HG02884 (cell line): ENCODE measurements around the gene GSE1.

ENCODE experiments used
- ATAC-seq: cut with Tn5 transposase; IDR thresholded peaks from one replicate; pipeline ENCODE4 v1.9.1; 2021; ENCODE audit warnings: mild to moderate bottlenecking, moderate library complexity; ENCODE audit not compliant: unreplicated experiment

The GSE1 gene

GRCh38 chr16:85605051-85605911 is 7.8 kb upstream of the GSE1 start:
- ATAC-seq: no peak

GRCh38 chr16:85605912-85606841 is 6.9 kb upstream of the GSE1 start:
- ATAC-seq: no peak

- ATAC-seq: no peak
Observed at GRCh38 chr16:85606904-85607303, 6.2 kb upstream of the GSE1 start.

- no peak for ATAC-seq
Observed at GRCh38 chr16:85607321-85607765, 5.8 kb upstream of the GSE1 start.

DNA sequence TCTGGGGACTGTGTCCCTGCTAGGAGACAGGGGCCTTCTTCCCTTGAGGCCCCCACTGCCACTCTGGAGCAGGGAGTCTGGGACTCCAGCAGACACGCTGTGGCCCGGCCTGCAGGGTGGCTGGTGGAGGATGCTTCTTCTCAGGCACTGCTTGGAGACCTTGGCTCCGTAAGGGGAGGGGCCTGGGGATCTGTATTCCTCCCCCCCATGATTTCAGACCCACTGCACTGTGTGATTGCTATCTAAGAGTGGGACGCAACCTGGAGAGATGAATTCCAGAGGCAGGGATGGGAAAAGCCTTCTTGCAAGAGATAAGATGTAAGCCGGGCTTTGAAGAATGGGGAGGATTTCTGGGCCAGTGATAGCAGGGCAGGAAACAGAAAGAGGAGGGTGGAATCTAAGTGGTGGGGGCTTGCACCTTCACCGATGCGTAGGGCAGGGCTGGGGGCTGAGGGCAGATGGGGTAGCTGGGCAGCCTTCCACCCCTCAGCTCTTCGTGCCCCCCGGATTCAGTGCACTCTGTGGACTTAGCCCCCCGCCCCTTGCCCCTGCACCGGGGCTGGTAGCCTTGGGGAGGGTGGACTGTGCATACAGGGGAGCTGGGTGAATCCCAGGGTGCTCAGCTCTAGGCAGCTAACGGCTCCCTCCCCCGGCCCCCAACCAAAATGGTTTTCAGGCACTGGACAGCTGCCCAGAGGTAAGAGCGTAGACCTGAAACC is 5.2 kb upstream of the GSE1 start:
- ATAC-seq: no peak

DNA sequence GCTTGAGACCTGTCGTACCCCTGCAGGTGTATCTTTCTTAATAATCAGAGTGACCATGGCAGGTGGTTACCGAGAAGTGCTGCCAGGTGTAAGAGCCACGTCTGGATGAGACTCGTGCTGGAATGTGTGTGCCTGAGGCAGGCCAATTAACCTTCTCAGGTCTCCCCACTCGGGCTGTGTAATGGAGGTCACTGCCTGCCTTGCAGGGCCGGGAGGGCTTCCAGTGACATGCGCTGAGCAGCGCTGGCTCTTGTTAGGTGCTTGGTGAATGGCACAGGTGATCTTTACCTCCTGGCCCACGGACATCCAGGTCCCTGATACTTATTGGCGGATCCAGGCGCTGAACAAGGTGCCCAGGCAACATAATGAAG is 4.6 kb upstream of the GSE1 start:
- ATAC-seq: no peak

DNA sequence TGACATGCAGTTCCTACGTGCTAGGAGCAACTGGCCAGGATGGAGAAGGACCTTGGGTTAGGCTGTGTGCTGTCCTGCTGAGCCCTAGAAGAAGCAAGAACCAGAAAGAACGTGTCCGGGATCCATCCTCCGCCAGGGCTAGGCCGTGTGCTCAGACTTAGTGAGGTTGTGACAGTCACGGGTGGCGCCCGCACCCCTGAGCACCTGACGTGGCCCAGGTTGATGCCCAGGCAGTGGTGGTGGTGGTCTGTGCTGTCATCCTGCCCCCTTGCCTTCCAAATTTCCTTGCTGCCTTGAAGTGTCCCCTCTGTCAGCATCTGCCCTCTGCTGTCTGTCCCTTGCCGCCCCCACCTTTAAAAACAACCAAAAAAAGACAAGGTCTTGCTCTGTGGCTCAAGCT is 4.2 kb upstream of the GSE1 start:
- ATAC-seq: no peak

GRCh38 chr16:85609539-85609938 is 3.6 kb upstream of the GSE1 start:
- no peak for ATAC-seq

GRCh38 chr16:85610059-85610445 is 3.1 kb upstream of the GSE1 start:
- no peak for ATAC-seq

DNA sequence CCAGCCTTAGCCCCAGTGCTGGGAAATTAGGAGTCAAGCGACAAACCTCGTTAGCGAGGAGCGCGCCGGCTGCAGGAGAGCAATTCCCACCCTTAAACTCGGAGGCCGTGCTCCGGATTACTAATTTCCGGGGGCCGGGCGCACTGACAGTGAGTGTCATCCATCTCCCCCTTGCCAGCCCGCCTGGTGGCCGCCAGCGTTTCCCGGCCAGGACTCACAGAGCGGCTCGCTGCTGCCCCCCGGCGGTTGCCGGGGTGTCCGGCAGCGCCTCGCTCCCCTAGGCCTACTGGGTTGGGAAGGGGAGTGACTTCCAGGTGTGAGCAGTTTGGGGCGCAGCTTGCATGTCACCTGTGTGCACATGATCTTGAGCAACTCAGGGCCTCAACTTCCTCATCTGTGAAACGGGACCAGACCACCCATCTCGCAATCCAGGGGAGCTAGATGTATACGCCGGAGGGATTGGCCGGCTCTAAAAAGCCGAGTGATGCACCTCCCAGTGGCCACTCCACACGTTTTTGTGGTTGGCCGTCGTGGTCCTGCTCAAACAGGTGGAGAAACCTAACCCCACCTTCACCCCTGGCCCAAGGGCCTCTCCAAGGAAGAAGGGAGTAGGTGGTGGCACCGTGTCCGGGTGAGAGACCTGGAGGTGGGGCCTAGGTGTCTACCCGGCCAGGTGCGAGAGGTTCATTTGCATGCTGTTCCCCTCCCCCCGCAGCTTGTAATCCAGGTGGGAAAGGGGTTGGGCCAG is 2.5 kb upstream of the GSE1 start:
- no peak for ATAC-seq

DNA sequence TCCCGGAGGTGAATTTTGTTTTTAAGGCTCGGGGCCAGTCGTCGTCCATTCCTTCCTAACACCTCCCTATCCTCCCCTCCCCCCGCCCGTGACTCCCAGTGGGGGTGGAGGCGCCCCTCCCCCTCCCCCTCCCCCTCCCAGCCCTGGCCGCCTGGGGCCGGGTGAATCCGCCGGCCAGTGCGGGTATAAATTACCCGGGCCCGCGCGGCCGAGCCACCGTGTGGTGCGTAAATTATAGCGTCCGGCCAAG is 2.0 kb upstream of the GSE1 start:
- ATAC-seq: no peak

GRCh38 chr16:85611444-85612190 is 1.5 kb upstream of the GSE1 start:
- ATAC-seq: no peak

GRCh38 chr16:85612191-85612800 is 826 bp upstream of the GSE1 start:
- no peak for ATAC-seq

DNA sequence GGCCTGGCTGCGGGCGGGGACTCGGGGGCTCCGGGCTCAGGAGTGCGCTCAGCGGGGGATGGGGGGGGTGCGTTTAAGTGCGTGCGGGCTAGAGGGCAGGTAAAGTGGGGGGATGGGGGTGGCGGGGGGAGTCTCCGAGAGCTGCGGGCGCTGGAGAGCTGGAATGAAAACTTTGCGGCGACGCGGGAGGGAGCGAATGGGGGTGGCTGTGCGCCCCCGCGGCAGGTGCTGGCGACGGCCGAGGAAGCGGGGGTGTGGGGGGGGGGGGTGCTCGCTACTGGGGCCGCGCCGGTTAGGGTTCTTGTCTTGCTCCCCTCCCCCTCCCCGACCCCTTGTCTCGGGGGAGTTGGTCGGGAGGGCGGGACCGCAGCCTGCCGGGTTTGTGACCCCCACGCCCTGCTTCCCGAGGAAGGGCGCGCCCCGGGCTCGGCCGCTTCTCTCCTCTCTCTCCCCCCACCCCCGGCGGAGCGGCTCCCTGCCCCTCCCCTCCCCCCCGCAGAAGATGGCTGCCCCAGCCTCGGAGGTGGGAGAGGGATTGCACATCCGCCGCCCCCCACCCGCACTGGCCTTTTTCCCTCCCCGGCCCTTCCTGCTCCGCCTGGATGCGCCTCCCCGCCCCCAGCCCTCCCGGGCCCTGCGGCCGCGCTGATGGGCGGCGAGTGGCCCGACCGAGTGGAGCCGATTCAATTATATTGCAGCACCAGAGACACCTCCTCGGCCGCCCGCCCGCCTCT is 649 bp downstream of the GSE1 start:
- ATAC-seq: no peak

DNA sequence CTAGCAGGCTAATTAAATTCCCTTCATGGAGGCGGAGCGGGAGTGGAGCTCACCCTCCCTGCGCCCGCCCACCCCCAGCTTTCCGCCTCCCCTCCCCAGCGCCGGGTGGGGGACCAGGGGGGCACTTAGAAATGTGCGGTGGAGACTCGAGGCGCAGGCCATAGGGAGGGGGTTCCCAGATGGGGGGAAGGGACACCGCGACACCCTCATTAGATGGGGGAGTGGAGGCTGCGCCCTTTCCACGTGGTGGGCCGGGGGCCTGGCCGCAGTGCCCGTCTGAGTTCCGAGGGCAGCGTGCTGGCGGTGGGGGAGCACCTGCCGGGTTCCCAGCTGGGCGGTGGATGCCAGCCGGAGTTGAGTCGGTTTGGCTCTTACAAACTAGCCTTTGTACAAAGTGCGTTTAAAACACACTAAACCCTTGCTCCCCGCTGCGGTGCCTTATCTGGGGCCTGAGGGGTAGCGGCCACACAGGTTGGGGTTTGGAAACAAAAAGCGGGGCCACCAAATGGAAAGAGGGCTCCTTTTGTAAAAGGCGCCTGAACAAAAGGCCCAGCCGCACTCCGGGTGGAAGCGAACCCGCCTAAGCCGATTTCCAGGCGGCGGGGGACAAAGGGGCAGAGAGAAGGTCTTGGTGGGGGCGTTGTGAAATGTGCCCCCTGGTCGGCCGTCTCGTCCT is 1.4 kb downstream of the GSE1 start:
- no peak for ATAC-seq

DNA sequence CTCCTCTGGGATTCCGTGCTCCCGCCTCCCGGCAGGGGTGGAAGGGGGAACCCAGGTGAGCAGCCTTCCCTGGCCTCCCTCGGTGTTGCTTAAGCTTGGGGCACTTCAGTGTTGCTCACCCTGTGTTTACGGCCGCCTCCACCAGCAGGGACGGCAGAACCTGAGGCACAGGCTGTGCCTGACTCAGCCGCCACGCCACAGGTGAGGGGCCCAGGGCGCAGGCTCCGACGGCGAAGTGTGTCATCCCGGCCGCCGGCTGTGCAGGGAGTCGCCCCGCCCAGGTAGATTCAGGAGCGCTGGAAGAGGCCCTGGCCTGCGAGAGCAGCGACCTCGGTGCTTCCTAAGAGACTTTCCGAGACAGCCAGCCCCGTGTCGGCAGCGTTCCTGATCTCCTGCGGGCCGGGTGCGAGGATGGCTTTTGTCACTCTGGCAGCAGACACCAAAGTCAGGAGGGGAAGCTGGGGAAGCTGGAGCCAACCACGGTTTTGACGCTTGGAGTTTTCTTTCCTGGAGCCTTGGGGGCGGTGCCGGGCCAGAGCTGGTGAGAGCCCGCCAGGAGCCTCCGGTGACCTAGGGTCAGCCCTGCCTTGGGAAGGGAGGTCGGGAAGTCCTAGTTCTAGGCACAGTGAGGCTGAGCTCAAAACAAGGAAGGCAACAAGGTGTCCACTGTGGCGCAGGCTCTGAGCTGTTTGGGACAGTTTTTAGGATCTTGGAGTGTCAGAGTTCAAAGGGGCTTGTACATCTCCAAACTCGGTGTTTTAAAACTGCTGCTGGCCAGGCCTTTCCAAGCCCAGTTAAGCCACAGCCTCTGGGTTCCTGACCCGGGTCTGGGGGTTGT is 2.1 kb downstream of the GSE1 start:
- ATAC-seq: no peak

DNA sequence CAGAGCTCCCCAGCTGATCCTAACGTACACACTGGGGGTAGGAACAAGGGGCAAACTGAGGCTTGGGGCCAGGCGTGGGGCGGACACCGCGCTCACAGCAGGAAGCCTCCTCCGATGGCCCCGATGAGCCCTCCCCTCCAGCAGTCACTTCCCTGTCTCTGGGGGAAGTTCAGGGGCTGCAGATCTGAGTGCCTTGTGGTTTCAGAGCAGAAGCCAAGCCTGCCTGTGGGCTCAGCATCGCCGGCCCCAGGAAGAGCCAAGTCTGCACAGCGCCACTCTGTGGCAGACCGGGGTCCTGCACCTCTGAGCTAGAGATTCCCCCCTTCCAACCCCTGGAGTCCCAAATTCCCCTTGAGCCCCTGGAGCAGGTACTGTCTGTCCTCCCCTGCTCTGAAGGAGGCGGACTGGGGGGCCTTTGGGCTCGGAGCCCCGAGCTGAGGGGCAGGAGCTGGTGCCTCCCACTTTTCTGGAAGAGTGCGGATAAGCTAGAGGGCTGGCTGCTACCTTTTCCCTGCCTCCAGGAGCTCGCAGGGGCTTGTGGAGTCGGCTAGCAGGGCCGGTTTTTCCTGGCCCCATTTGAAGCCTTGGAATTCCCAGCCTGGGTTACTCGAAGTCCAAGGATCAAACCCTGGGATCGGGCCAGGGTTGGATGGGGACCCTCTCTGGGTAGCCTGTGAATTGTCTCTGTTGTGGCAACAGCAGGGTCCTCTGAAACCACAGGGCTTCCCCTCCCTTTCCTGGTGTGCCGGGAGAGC is 2.9 kb downstream of the GSE1 start:
- ATAC-seq: no peak
